Neural progenitor cell (in vitro differentiated cells): ENCODE results near the gene FRAS1. TPM values are rescaled to one million over a fixed set of nuclear protein-coding genes. Genes with fewer than 3 reads are reported as not detected.

Experiments
- DNase-seq: peaks from one replicate; pipeline ENCODE4 v3.0.0-alpha.2; 2016; ENCODE audit warnings: low spot score
- H2AFZ ChIP-seq: fragments of 200-600 bp; sonication (generic); replicated peaks from 2 replicates; pipeline ENCODE4 v1.6.1; 2016; ENCODE audit warnings: antibody characterized with exemption
- H3F3A ChIP-seq: fragments of 200-600 bp; sonication (generic); 2 replicates; pipeline ENCODE4 v1.6.1; 2016; ENCODE audit warnings: antibody characterized with exemption, low read depth
- H3K27ac ChIP-seq: fragments of 200-600 bp; sonication (generic); 2 replicates; pipeline ENCODE4 v1.5.1; 2016; ENCODE audit warnings: mild to moderate bottlenecking
- H3K27me3 ChIP-seq: fragments of 200-600 bp; sonication (generic); 2 replicates; pipeline ENCODE4 v1.6.1; 2016; ENCODE audit warnings: mild to moderate bottlenecking, moderate library complexity
- H3K36me3 ChIP-seq: fragments of 200-600 bp; sonication (generic); 2 replicates; pipeline ENCODE4 v1.5.1; 2016
- H3K4me1 ChIP-seq: fragments of 200-600 bp; sonication (generic); 2 replicates; pipeline ENCODE4 v1.6.1; 2016; ENCODE audit warnings: mixed run types
- H3K4me2 ChIP-seq: fragments of 200-600 bp; sonication (generic); 2 replicates; pipeline ENCODE4 v1.6.1; 2016
- H3K4me3 ChIP-seq: fragments of 200-600 bp; sonication (generic); 2 replicates; pipeline ENCODE4 v1.5.1; 2016
- H3K79me2 ChIP-seq: fragments of 200-600 bp; sonication (generic); 2 replicates; pipeline ENCODE4 v1.6.1; 2016; ENCODE audit warnings: low read depth
- H3K9ac ChIP-seq: fragments of 200-600 bp; sonication (generic); 2 replicates; pipeline ENCODE4 v1.6.1; 2016
- H3K9me3 ChIP-seq: fragments of 200-600 bp; sonication (generic); 2 replicates; pipeline ENCODE4 v1.5.1; 2016; ENCODE audit warnings: low read depth
- H4K20me1 ChIP-seq: fragments of 200-600 bp; sonication (generic); 2 replicates; pipeline ENCODE4 v1.6.1; 2016; ENCODE audit warnings: low read depth
- H3K27ac Mint-ChIP-seq: 3 replicates; pipeline ENCODE4 v1.8.0; 2021; ENCODE audit warnings: mixed read lengths
- H3K27me3 Mint-ChIP-seq: 2 replicates; pipeline ENCODE4 v1.8.0; 2022; ENCODE audit warnings: low read depth, mild to moderate bottlenecking, inconsistent platforms, moderate library complexity, mixed read lengths; ENCODE audit not compliant: insufficient read depth
- H3K36me3 Mint-ChIP-seq: 3 replicates; pipeline ENCODE4 v1.8.0; 2021; ENCODE audit warnings: mixed read lengths
- H3K4me1 Mint-ChIP-seq: 3 replicates; pipeline ENCODE4 v1.8.0; 2021; ENCODE audit warnings: mixed read lengths
- H3K4me3 Mint-ChIP-seq: 3 replicates; pipeline ENCODE4 v1.8.0; 2021; ENCODE audit warnings: mild to moderate bottlenecking, moderate library complexity, mixed read lengths
- H3K9me3 Mint-ChIP-seq: 3 replicates; pipeline ENCODE4 v1.8.0; 2020; ENCODE audit warnings: mixed read lengths
- CTCF ChIP-seq: fragments of 200-600 bp; sonication (generic); IDR thresholded peaks from 2 replicates; pipeline ENCODE4 v1.5.1; 2017; ENCODE audit warnings: antibody characterized with exemption, mild to moderate bottlenecking
- EZH2 ChIP-seq: fragments of 200-600 bp; sonication (generic); IDR thresholded peaks from 2 replicates; pipeline ENCODE4 v1.6.1; 2017; ENCODE audit warnings: antibody characterized with exemption, mild to moderate bottlenecking, moderate library complexity
- EZH2phosphoT487 ChIP-seq: fragments of 200-600 bp; sonication (generic); IDR thresholded peaks from 2 replicates; pipeline ENCODE4 v1.6.1; 2017; ENCODE audit warnings: antibody characterized with exemption
- total RNA-seq: library from RNA; depleted of rRNA; stranded (reverse); fragments of >200 nt; gene quantifications from 2 replicates; pipeline ENCODE4 v1.2.3, GENCODE V29; 2015; ENCODE audit warnings: low replicate concordance

The FRAS1 gene
- total RNA-seq, 1 donor from 2014 or later, result 21.3 TPM

- H3K27me3 ChIP-seq, result no peaks in the 10 kb centered on the region
- no peaks in the 10 kb centered on the region for H3F3A ChIP-seq
- Mint-ChIP-seq H3K4me3 (no peak overlapping the region), H3K27me3 (peaks cover 2% of the 10 kb centered on the region), H3K4me1 (peaks cover 8% of the 10 kb centered on the region), H3K27ac (no peak overlapping the region), H3K9me3 (no peaks in the 10 kb centered on the region), H3K36me3 (no peaks in the 10 kb centered on the region)
- H3K79me2 ChIP-seq, result peaks cover 10% of the 10 kb centered on the region
- H3K4me3 ChIP-seq, result no peak overlapping the region
- no peak overlapping the region for H3K4me2 ChIP-seq
- no peaks in the 10 kb centered on the region for H3K36me3 ChIP-seq
- no peak for DNase-seq
- TF ChIP-seq CTCF (no peak), EZH2phosphoT487 (no peak), EZH2 (no peak)
- H4K20me1 ChIP-seq, result no peaks in the 10 kb centered on the region
- no peaks in the 10 kb centered on the region for H3K9me3 ChIP-seq
- H3K27ac ChIP-seq, result no peak overlapping the region
- no peaks in the 10 kb centered on the region for H3K4me1 ChIP-seq
- H2AFZ ChIP-seq, result no peak overlapping the region
- no peak overlapping the region for H3K9ac ChIP-seq
Observed at GRCh38 chr4:78186597-78187543, 129.7 kb downstream of the FRAS1 start.

DNA sequence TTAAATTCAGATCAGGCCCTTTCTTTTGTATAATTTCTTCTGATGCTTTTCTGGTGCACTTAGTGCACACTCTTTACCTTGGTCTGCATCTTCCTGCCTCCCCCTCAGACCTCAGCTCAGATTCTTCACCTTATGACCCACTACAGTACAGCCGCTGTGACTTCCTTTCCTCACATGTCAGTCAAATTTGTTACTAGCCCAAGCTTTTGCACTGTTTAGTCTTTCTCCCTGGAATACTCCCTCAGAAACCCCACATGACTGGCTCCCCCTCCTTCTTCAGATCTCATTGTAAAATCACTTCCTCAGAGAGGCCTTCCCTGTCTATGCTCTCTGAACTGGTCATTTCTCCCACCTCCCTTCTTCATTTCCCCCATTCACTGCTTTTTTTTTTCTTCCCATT, 132.9 kb downstream of the FRAS1 start:
- peaks cover 14% of the 10 kb centered on the region for H3K9me3 Mint-ChIP-seq
- H4K20me1 ChIP-seq, result no peaks in the 10 kb centered on the region
- peaks cover 8% of the 10 kb centered on the region for H3K4me1 Mint-ChIP-seq
- H3K79me2 ChIP-seq, result peaks cover 13% of the 10 kb centered on the region
- H3K9me3 ChIP-seq, result no peaks in the 10 kb centered on the region
- no peaks in the 10 kb centered on the region for H3K36me3 ChIP-seq
- no peak overlapping the region for H3K4me3 ChIP-seq
- no peaks in the 10 kb centered on the region for H3K27me3 ChIP-seq
- H3K4me1 ChIP-seq, result no peaks in the 10 kb centered on the region
- H3K27ac ChIP-seq, result no peak overlapping the region
- no peaks in the 10 kb centered on the region for H3F3A ChIP-seq
- TF ChIP-seq EZH2phosphoT487 (no peak), EZH2 (no peak), CTCF (no peak)
- no peak overlapping the region for H3K4me3 Mint-ChIP-seq
- peaks cover 2% of the 10 kb centered on the region for H3K27me3 Mint-ChIP-seq
- no peak overlapping the region for H2AFZ ChIP-seq
- H3K27ac Mint-ChIP-seq, result no peak overlapping the region
- H3K4me2 ChIP-seq, result no peak overlapping the region
- no peak for DNase-seq
- H3K9ac ChIP-seq, result no peak overlapping the region
- H3K36me3 Mint-ChIP-seq, result no peaks in the 10 kb centered on the region

- Histone ChIP-seq H3K9me3 (no peaks in the 10 kb centered on the region), H4K20me1 (no peaks in the 10 kb centered on the region), H3K27ac (no peak overlapping the region), H3K4me3 (no peak overlapping the region), H3K79me2 (peaks cover 13% of the 10 kb centered on the region), H3K27me3 (no peaks in the 10 kb centered on the region), H2AFZ (no peak overlapping the region), H3K4me1 (no peaks in the 10 kb centered on the region), H3F3A (no peaks in the 10 kb centered on the region), H3K9ac (no peak overlapping the region), H3K36me3 (no peaks in the 10 kb centered on the region), H3K4me2 (no peak overlapping the region)
- Mint-ChIP-seq H3K4me1 (peaks cover 8% of the 10 kb centered on the region), H3K36me3 (no peaks in the 10 kb centered on the region), H3K4me3 (no peak overlapping the region), H3K27me3 (peaks cover 2% of the 10 kb centered on the region), H3K27ac (no peak overlapping the region), H3K9me3 (peaks cover 16% of the 10 kb centered on the region)
- no peak for DNase-seq
- TF ChIP-seq EZH2 (no peak), EZH2phosphoT487 (no peak), CTCF (no peak)
Observed at GRCh38 chr4:78190595-78190994, 133.5 kb downstream of the FRAS1 start.
